Transverse colon (tissue), 4 donors: ENCODE data around the gene CD209. TPM values are rescaled to one million over a fixed set of nuclear protein-coding genes. Genes with fewer than 3 reads are reported as not detected.

Experiments used
- DNase-seq: peaks from one replicate; pipeline ENCODE4 v3.0.0-alpha.2; 2019
- H3K27ac ChIP-seq, 4 donors: fragments of 200-600 bp; sonication (generic); 2 replicates each; pipeline ENCODE4 v1.5.1; 2016 to 2018; ENCODE audit warnings: inconsistent platforms in 4 of 4
- H3K27me3 ChIP-seq: fragments of 200-600 bp; sonication (generic); 2 replicates; pipeline ENCODE4 v1.5.1; 2017; ENCODE audit warnings: inconsistent platforms
- H3K36me3 ChIP-seq, 4 donors: fragments of 200-600 bp; sonication (generic); 2 replicates each; pipeline ENCODE4 v1.5.1; 2017 to 2019; ENCODE audit warnings: inconsistent platforms in 4 of 4
- H3K4me1 ChIP-seq, 4 donors: fragments of 200-600 bp; sonication (generic); 2 replicates each; pipeline ENCODE4 v1.5.1; 2017 to 2020; ENCODE audit warnings: inconsistent platforms in 4 of 4
- H3K4me3 ChIP-seq, 4 donors: fragments of 200-600 bp; sonication (generic); 1 replicate in 1 of 4; 2 replicates in 3 of 4; pipeline versions ENCODE4 v1.5.1 to v1.6.1; 2017 to 2019; ENCODE audit warnings: inconsistent platforms in 4 of 4
- H3K9me3 ChIP-seq, 2 donors: fragments of 200-600 bp; sonication (generic); 2 replicates each; pipeline ENCODE4 v1.5.1; 2017 to 2019; ENCODE audit warnings: inconsistent platforms in 2 of 2
- CTCF ChIP-seq, 5 experiments: fragments of 200-600 bp in 3 of 5; fragments of 450-650 bp in 2 of 5; sonication (generic) in 3 of 5; IDR thresholded peaks; 1 replicate in 2 of 5; 2 replicates in 3 of 5; pipeline ENCODE4 v1.5.1; 2016 to 2017; ENCODE audit warnings: antibody characterized with exemption in 5 of 5, inconsistent platforms in 3 of 5, mild to moderate bottlenecking in 2 of 5, moderate library complexity in 1 of 5
- EP300 ChIP-seq: sonication (generic); formaldehyde crosslinking; IDR thresholded peaks from one replicate; pipeline ENCODE4 v1.6.1; 2017; ENCODE audit warnings: antibody characterized with exemption, low read depth
- POLR2A ChIP-seq: fragments of 450-650 bp; IDR thresholded peaks from one replicate; pipeline ENCODE4 v1.6.1; 2016; ENCODE audit warnings: antibody characterized with exemption, mild to moderate bottlenecking, moderate library complexity
- POLR2AphosphoS5 ChIP-seq, 3 donors: sonication (generic); formaldehyde crosslinking; IDR thresholded peaks; one replicate each; pipeline ENCODE4 v1.6.1; 2016; ENCODE audit warnings: antibody characterized with exemption in 3 of 3
- WGBS, 2 donors: methylation state at CpG; one replicate each; pipeline ENCODE4 v1.1.5; 2018; ENCODE audit warnings: low coverage in 1 of 2; 5-methylcytosine and 5-hydroxymethylcytosine counted together
- in situ Hi-C, 4 donors: fragments of 200-750 bp; cut with MboI; loops; one replicate each; pipeline versions ENCODE4 v1.15.0 to v1.15.1; 2017; ENCODE audit warnings: low sequenced_read_pairs in 3 of 4, low pct_ligation_motif_present in 1 of 4, low pct_unique_long_range_greater_than_20kb in 1 of 4
- intact Hi-C: fragments of 100-400 bp; cut with DNase I; formaldehyde crosslinking; loops from one replicate; pipeline ENCODE4 v1.15.1; 2023; ENCODE audit warnings: low total_unique reads
- total RNA-seq, 4 donors: library from RNA; depleted of rRNA; stranded (reverse); fragments of >200 nt; gene quantifications; one replicate each; pipeline ENCODE4 v1.1.0, GENCODE V29; 2016

CD209 gene
- total RNA-seq, 4 donors from 2014 or later: 1.00 to 9.4 (median 4.4) TPM

DNA sequence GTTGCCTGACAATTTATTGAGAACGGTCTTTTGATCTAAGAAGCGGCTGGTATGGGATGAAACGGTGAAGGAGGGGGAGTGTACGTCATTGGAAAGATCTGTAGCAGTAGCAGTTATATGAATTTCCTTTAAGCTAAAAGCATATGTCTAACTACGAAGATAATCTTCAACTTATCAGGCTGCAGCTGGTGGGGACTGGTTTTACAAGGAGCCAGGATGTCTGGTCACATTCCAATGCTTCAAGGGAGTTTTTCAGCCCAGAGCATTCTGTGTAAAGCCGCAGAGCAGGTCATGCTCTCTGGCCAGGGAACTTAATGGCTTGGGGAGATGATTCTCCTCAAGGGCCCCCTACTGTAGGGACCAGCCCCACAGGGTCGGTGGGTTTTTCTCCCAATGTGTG, 44.9 kb upstream of the CD209 start:
- 42 to 56% methylated on average over 2 to 7 of the region's 7 CpGs for WGBS, 2 donors
- Histone ChIP-seq H3K9me3 (no peaks in the 10 kb centered on the region), H3K27ac (no peak overlapping the region), H3K36me3 (no peaks in the 10 kb centered on the region), H3K4me1 (peaks cover 0 to 7% (median 6%) of the 10 kb centered on the region in 4 donors), H3K4me3 (no peak overlapping the region), H3K27me3 (peaks cover 50% of the 10 kb centered on the region)
- in situ Hi-C loops: loop anchor here in 2 of 4 donors (5.0 to 10.0 kb wide), 3 partner anchors 137 to 437 kb away; no protein-coding TSS in a partner anchor
- DNase-seq: no peak
- intact Hi-C loops: no loop called here
- TF ChIP-seq POLR2AphosphoS5 (IDR thresholded peaks at IDR 0.05) (no peak), POLR2A (no peak)

DNA sequence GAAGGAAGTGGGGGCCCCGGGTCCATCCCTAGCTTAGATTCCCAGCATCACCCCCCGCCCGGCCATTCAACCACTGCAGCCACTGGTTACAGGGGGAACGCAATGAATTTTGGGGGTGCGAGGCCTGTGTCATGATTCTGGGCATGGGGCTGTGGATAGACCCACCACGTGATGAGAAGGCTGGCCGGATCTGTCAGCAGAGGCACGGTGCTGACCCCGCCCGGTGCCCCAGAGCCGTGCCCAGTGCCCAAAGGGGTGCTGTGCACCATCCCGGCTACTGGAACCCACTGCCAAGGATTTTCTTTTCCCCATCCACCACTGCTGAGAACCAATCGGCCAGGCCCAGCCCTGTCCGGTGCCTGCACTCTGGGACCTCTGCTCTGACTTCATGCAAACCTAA, 43.1 kb upstream of the CD209 start:
- Histone ChIP-seq H3K9me3 (no peaks in the 10 kb centered on the region), H3K4me1 (peaks cover 0 to 7% (median 6%) of the 10 kb centered on the region in 4 donors), H3K4me3 (no peak overlapping the region), H3K27ac (no peak overlapping the region), H3K27me3 (peaks cover 60% of the 10 kb centered on the region), H3K36me3 (no peaks in the 10 kb centered on the region)
- 87 to 90% methylated on average over 4 to 14 of the region's 14 CpGs for WGBS, 2 donors
- in situ Hi-C loops (loop anchor here in 2 of 4 donors (5.0 to 10.0 kb wide), 3 partner anchors 136 to 436 kb away; no protein-coding TSS in a partner anchor), intact Hi-C loops (no loop called here)
- TF ChIP-seq EP300 (no peak), POLR2A (no peak), CTCF (IDR thresholded peaks at IDR 0.05) (no peak)
- DNase-seq: no peak

DNA sequence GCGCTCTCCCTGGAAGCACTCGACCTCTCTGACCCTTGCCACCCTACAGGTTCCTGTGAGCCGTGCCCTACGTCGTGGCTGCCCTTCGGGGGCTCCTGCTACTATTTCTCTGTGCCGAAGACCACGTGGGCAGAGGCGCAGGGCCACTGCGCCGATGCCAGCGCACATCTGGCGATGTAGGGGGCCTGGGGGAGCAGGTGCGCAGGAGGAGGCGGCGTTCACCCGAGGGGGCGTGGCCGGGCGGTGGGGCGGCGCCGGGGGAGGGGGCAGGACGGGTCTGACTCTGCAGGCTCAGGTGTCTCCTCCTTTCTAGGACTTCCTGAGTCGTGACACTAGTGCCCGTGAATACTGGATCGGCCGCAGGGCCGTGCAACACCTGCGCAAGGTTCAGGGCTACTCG, 42.1 kb upstream of the CD209 start:
- intact Hi-C loops (no loop called here), in situ Hi-C loops (no loop called here)
- no peak for TF ChIP-seq POLR2AphosphoS5 (IDR thresholded peaks at IDR 0.05)
- no peak for TF ChIP-seq POLR2A
- Histone ChIP-seq H3K27ac (no peak overlapping the region), H3K4me3 (no peak overlapping the region), H3K27me3 (peaks cover 69% of the 10 kb centered on the region), H3K9me3 (peaks cover 0 to 2% of the 10 kb centered on the region in 2 donors), H3K36me3 (no peaks in the 10 kb centered on the region), H3K4me1 (peaks cover 0 to 7% (median 6%) of the 10 kb centered on the region in 4 donors)
- 8% methylated on average over 30 of the region's 31 CpGs; no CpG with 5 or more reads in 1 of the 2 donors for WGBS, 2 donors
- peak; percentile 33 for DNase-seq

- Histone ChIP-seq H3K4me3 (no peak overlapping the region), H3K36me3 (no peaks in the 10 kb centered on the region), H3K27me3 (peaks cover 74% of the 10 kb centered on the region), H3K27ac (no peak overlapping the region), H3K4me1 (peaks cover 0 to 7% (median 6%) of the 10 kb centered on the region in 4 donors), H3K9me3 (peaks cover 0 to 2% of the 10 kb centered on the region in 2 donors)
- in situ Hi-C loops (no loop called here), intact Hi-C loops (no loop called here)
- WGBS, 2 donors: 1% methylated on average over 13 of the region's 23 CpGs; no CpG with 5 or more reads in 1 of the 2 donors
- no peak for DNase-seq
- no peak for TF ChIP-seq EP300
- TF ChIP-seq POLR2AphosphoS5 (IDR thresholded peaks at IDR 0.05): no peak
- TF ChIP-seq CTCF (IDR thresholded peaks at IDR 0.05): no peak
- no peak for TF ChIP-seq POLR2A
Measured at GRCh38 chr19:7788933-7789323, 41.6 kb upstream of the CD209 start.

GRCh38 chr19:7788178-7788932, 41.0 kb upstream of the CD209 start:
- intact Hi-C loops: no loop called here
- H3K36me3 ChIP-seq: no peaks in the 10 kb centered on the region
- TF ChIP-seq POLR2A (no peak), POLR2AphosphoS5 (IDR thresholded peaks at IDR 0.05) (no peak), CTCF (IDR thresholded peaks at IDR 0.05) (no peak), EP300 (no peak)
- 6% methylated on average over 43 of the region's 67 CpGs; no CpG with 5 or more reads in 1 of the 2 donors for WGBS, 2 donors
- H3K27ac ChIP-seq: no peak overlapping the region
- peaks cover 0 to 2% of the 10 kb centered on the region in 2 donors for H3K9me3 ChIP-seq
- H3K4me1 ChIP-seq: peaks cover 0 to 7% (median 6%) of the 10 kb centered on the region in 4 donors
- DNase-seq: no peak
- peaks cover 80% of the 10 kb centered on the region for H3K27me3 ChIP-seq
- in situ Hi-C loops: no loop called here
- no peak overlapping the region for H3K4me3 ChIP-seq
